Hepatocyte (in vitro differentiated cells): ENCODE results near the gene CELF4.

Experiments used
- CTCF ChIP-seq: fragments of 200-600 bp; sonication (generic); IDR thresholded peaks from 2 replicates; pipeline ENCODE4 v1.5.1; 2016; ENCODE audit warnings: antibody characterized with exemption, mild to moderate bottlenecking; ENCODE audit not compliant: poor library complexity
- EZH2 ChIP-seq: fragments of 200-600 bp; sonication (generic); IDR thresholded peaks from 2 replicates; pipeline ENCODE4 v1.6.1; 2016; ENCODE audit warnings: antibody characterized with exemption, mild to moderate bottlenecking, borderline replicate concordance
- EZH2phosphoT487 ChIP-seq: fragments of 200-600 bp; sonication (generic); IDR thresholded peaks from one replicate; pipeline ENCODE4 v1.6.1; 2018; ENCODE audit warnings: antibody characterized with exemption, mild to moderate bottlenecking, low read depth, moderate library complexity; ENCODE audit not compliant: unreplicated experiment, severe bottlenecking

- TF ChIP-seq CTCF (no peak), EZH2 (no peak), EZH2phosphoT487 (no peak)
Observed at GRCh38 chr18:37412333-37412732, 153.3 kb downstream of the CELF4 start.
